HEK293 (cell line): Measurements from ENCODE around the gene LASP1NB.

Source experiments
- CTCF ChIA-PET: fragments of 350-600 bp; formaldehyde crosslinking; extraction: SDS; loops from one replicate; lab custom pipeline; 2021; ENCODE audit warnings: antibody characterized with exemption; lab: Yijun Ruan, JAX
- POLR2A ChIA-PET: fragments of 300-600 bp; formaldehyde crosslinking; extraction: SDS; loops from one replicate; lab custom pipeline; 2020; ENCODE audit warnings: antibody characterized with exemption, inconsistent platforms; lab: Yijun Ruan, JAX
- H3K27ac ChIP-seq: fragments of 200-500 bp; sonication (Bioruptor generic); 2 replicates; pipeline ENCODE4 v1.5.1; 2014; ENCODE audit warnings: low read depth, low read length, control low read depth, inconsistent platforms; ENCODE audit errors: extremely low read depth
- H3K36me3 ChIP-seq, 2 experiments: fragments of 200-500 bp in 1 of 2; sonication (Bioruptor generic) in 1 of 2; 1 replicate in 1 of 2; 2 replicates in 1 of 2; pipeline ENCODE4 v1.5.1; 2014 to 2017; ENCODE audit warnings: inconsistent platforms in 2 of 2, low read length in 2 of 2; ENCODE audit not compliant: control insufficient read depth in 2 of 2, insufficient read depth in 1 of 2
- H3K4me1 ChIP-seq: fragments of 200-500 bp; sonication (Bioruptor generic); 2 replicates; pipeline ENCODE4 v1.5.1; 2014; ENCODE audit warnings: mild to moderate bottlenecking, low read length, inconsistent platforms; ENCODE audit not compliant: control insufficient read depth, insufficient read depth
- H3K4me3 ChIP-seq: 2 replicates; pipeline ENCODE4 v1.5.1; 2011; ENCODE audit warnings: low read depth, mild to moderate bottlenecking, control low read depth, low read length, moderate library complexity
- H3K9me3 ChIP-seq: fragments of 200-500 bp; sonication (Bioruptor generic); 2 replicates; pipeline ENCODE4 v1.5.1; 2014; ENCODE audit warnings: low read depth, low read length, inconsistent platforms; ENCODE audit not compliant: control insufficient read depth, insufficient read depth
- EGR2 ChIP-seq: fragments of 450-650 bp; formaldehyde crosslinking; IDR thresholded peaks from 2 replicates; pipeline ENCODE4 v1.5.1; 2016; ENCODE audit warnings: low read depth, missing biosample characterization, missing genetic modification characterization
- MYNN ChIP-seq: fragments of 450-650 bp; formaldehyde crosslinking; IDR thresholded peaks from 2 replicates; pipeline ENCODE4 v1.5.1; 2016; ENCODE audit warnings: missing biosample characterization, missing genetic modification characterization, borderline replicate concordance
- ZNF121 ChIP-seq: fragments of 450-650 bp; formaldehyde crosslinking; IDR thresholded peaks from 2 replicates; pipeline ENCODE4 v1.5.1; 2016; ENCODE audit warnings: missing biosample characterization, missing genetic modification characterization
- ZNF146 ChIP-seq: fragments of 450-650 bp; formaldehyde crosslinking; IDR thresholded peaks from 2 replicates; pipeline ENCODE4 v1.5.1; 2016; ENCODE audit warnings: missing biosample characterization, missing genetic modification characterization
- ZNF23 ChIP-seq: fragments of 450-650 bp; formaldehyde crosslinking; IDR thresholded peaks from 2 replicates; pipeline ENCODE4 v1.5.1; 2016; ENCODE audit warnings: missing biosample characterization, missing genetic modification characterization, borderline replicate concordance
- ZNF239 ChIP-seq: fragments of 450-650 bp; formaldehyde crosslinking; IDR thresholded peaks from 2 replicates; pipeline ENCODE4 v1.5.1; 2016; ENCODE audit warnings: missing biosample characterization, missing genetic modification characterization
- ZNF571 ChIP-seq: fragments of 450-650 bp; formaldehyde crosslinking; IDR thresholded peaks from 2 replicates; pipeline ENCODE4 v1.5.0; 2017; ENCODE audit warnings: missing biosample characterization, missing genetic modification characterization
- ZNF843 ChIP-seq: fragments of 450-650 bp; formaldehyde crosslinking; IDR thresholded peaks from 2 replicates; pipeline ENCODE4 v1.5.1; 2016; ENCODE audit warnings: missing biosample characterization, missing genetic modification characterization
- TF ChIP-seq, protein P1 (sequence below): fragments of 450-650 bp; formaldehyde crosslinking; IDR thresholded peaks from 2 replicates; pipeline ENCODE4 v1.5.0; 2017; ENCODE audit warnings: missing biosample characterization, missing genetic modification characterization, borderline replicate concordance
- TF ChIP-seq, protein P2 (sequence below): fragments of 450-650 bp; formaldehyde crosslinking; IDR thresholded peaks from 2 replicates; pipeline ENCODE4 v1.5.1; 2017; ENCODE audit warnings: missing biosample characterization, missing genetic modification characterization
- TF ChIP-seq, protein P3 (sequence below): fragments of 450-650 bp; formaldehyde crosslinking; IDR thresholded peaks from 2 replicates; pipeline ENCODE4 v1.5.1; 2016; ENCODE audit warnings: missing biosample characterization, missing genetic modification characterization
- TF ChIP-seq, protein P4 (sequence below): fragments of 450-650 bp; formaldehyde crosslinking; IDR thresholded peaks from 2 replicates; pipeline ENCODE4 v1.5.1; 2016; ENCODE audit warnings: missing biosample characterization, missing genetic modification characterization

LASP1NB gene

DNA sequence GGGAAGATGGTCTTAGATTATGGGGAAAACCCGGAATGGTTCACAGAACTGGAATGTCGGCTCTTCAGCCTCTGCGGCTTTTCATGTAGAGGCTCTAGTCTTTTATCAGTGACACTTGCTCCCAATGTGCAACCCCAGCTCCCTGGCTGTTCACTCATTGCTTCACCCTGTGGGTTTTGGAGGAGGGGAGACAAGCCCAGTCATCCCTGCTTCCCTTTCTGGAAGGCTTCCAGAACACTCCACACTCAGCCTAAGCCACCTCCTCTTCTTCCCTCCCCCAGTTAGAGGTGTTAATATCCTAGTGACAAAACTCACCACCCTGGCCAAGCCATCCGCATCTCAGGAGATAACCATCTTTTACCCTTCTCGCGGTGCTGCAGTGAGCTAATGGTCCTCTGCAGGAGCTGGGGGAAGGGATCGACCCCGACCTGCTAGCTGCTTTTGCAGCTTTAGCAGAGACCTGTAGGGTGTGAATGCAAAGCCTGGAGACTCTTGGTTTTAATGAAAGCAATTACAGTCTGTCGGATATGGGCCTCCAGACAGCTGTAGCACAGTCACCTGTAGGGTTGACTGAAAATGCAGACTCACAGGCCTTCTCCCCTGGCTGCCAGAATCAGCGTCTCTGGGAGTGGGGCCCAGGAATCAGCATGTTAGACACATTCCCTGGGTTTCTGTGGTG lies 24.3 kb upstream of the LASP1NB start (continued):
- TF ChIP-seq, protein P1, sequence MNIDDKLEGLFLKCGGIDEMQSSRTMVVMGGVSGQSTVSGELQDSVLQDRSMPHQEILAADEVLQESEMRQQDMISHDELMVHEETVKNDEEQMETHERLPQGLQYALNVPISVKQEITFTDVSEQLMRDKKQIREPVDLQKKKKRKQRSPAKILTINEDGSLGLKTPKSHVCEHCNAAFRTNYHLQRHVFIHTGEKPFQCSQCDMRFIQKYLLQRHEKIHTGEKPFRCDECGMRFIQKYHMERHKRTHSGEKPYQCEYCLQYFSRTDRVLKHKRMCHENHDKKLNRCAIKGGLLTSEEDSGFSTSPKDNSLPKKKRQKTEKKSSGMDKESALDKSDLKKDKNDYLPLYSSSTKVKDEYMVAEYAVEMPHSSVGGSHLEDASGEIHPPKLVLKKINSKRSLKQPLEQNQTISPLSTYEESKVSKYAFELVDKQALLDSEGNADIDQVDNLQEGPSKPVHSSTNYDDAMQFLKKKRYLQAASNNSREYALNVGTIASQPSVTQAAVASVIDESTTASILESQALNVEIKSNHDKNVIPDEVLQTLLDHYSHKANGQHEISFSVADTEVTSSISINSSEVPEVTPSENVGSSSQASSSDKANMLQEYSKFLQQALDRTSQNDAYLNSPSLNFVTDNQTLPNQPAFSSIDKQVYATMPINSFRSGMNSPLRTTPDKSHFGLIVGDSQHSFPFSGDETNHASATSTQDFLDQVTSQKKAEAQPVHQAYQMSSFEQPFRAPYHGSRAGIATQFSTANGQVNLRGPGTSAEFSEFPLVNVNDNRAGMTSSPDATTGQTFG (tag by site-specific recombination): no peak
- TF ChIP-seq, protein P2, sequence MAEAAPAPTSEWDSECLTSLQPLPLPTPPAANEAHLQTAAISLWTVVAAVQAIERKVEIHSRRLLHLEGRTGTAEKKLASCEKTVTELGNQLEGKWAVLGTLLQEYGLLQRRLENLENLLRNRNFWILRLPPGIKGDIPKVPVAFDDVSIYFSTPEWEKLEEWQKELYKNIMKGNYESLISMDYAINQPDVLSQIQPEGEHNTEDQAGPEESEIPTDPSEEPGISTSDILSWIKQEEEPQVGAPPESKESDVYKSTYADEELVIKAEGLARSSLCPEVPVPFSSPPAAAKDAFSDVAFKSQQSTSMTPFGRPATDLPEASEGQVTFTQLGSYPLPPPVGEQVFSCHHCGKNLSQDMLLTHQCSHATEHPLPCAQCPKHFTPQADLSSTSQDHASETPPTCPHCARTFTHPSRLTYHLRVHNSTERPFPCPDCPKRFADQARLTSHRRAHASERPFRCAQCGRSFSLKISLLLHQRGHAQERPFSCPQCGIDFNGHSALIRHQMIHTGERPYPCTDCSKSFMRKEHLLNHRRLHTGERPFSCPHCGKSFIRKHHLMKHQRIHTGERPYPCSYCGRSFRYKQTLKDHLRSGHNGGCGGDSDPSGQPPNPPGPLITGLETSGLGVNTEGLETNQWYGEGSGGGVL: peak; percentile 52; the same call in 1 of the 2 replicates

DNA sequence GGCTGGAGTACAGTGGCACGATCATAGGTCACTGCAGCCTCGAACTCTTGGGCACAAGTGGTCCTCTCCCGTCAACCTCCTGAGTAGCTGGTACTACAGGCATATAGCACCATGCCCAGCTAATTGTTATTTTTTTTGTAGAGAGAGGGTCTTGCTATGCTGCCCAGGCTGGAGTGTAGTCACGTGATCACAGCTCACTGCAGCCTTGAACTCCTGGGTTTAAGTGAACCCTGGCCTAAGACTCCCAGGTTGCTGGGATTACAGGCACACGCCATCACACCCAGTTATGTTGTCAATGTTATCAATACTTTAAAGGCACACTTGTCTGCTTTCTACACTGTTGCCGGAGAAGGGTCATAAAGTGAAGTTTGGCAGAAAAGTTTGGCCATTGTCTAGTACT lies 22.0 kb upstream of the LASP1NB start:
- H3K9me3 ChIP-seq: no peaks in the 10 kb centered on the region
- CTCF ChIA-PET: interaction anchor here (1.1 to 1.3 kb wide), 2 partner anchors 13 to 21 kb away, joined by 4 read pairs; partner anchors contain the start of gene LASP1NB
- no peak overlapping the region for H3K27ac ChIP-seq
- peaks cover 0 to 25% of the 10 kb centered on the region in 2 experiments; a peak in 2 of 3 replicates for H3K36me3 ChIP-seq
- no peak overlapping the region for H3K4me3 ChIP-seq
- peaks cover 8% of the 10 kb centered on the region; the same call in 1 of the 2 replicates for H3K4me1 ChIP-seq
- TF ChIP-seq MYNN (tag by site-specific recombination): no peak
- no peak for TF ChIP-seq ZNF23 (tag by site-specific recombination)
- TF ChIP-seq ZNF239 (tag by site-specific recombination): no peak
- no peak for TF ChIP-seq ZNF843 (tag by site-specific recombination)
- peak; percentile 94 for TF ChIP-seq ZNF121 (tag by site-specific recombination)
- POLR2A ChIA-PET: no interaction called here

DNA sequence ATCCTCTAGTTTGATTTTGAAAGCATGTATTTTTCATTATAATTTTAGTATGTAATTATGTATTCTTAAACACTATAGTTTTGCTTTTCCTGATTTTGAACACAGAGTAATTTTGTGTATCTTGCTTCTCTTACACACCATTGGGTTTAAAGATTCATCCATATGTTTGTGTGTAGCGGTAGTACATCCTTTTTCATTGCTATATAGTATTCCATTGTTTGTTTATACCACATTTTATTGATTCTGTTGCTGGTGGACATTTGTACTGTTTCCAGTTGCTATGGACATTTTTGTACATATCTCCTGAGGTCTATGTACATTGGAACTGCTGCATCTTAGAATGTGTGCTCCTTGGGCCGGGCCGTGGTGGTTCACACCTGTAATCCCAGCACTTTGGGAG lies 20.5 kb upstream of the LASP1NB start:
- peaks cover 0 to 16% of the 10 kb centered on the region in 2 experiments; a peak in 2 of 3 replicates for H3K36me3 ChIP-seq
- ChIA-PET CTCF (no interaction called here), POLR2A (interaction anchor here (0.6 kb wide), 1 partner anchor 9 kb away, joined by 6 read pairs; no protein-coding TSS in a partner anchor)
- H3K4me1 ChIP-seq: peaks cover 8% of the 10 kb centered on the region; the same call in 1 of the 2 replicates
- no peak overlapping the region for H3K27ac ChIP-seq
- TF ChIP-seq, protein P3, sequence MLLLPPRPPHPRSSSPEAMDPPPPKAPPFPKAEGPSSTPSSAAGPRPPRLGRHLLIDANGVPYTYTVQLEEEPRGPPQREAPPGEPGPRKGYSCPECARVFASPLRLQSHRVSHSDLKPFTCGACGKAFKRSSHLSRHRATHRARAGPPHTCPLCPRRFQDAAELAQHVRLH (tag by site-specific recombination): peak; percentile 89
- TF ChIP-seq EGR2 (tag by site-specific recombination) (no peak), ZNF571 (tag by site-specific recombination) (no peak), ZNF146 (tag by site-specific recombination) (peak; percentile 99)
- TF ChIP-seq, protein P4, sequence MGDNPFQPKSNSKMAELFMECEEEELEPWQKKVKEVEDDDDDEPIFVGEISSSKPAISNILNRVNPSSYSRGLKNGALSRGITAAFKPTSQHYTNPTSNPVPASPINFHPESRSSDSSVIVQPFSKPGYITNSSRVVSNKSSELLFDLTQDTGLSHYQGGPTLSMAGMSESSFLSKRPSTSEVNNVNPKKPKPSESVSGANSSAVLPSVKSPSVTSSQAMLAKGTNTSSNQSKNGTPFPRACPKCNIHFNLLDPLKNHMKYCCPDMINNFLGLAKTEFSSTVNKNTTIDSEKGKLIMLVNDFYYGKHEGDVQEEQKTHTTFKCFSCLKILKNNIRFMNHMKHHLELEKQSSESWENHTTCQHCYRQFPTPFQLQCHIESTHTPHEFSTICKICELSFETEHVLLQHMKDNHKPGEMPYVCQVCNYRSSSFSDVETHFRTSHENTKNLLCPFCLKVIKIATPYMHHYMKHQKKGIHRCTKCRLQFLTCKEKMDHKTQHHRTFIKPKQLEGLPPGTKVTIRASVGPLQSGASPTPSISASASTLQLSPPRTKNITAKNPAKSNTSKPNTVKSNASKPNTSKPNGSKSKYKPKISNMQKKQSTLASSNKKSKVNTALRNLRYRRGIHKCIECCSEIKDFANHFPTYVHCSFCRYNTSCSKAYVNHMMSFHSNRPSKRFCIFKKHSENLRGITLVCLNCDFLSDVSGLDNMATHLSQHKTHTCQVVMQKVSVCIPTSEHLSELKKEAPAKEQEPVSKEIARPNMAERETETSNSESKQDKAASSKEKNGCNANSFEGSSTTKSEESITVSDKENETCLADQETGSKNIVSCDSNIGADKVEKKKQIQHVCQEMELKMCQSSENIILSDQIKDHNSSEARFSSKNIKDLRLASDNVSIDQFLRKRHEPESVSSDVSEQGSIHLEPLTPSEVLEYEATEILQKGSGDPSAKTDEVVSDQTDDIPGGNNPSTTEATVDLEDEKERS (tag by site-specific recombination): peak; percentile 75; the same call in 1 of the 2 replicates
- H3K9me3 ChIP-seq: no peaks in the 10 kb centered on the region
- H3K4me3 ChIP-seq: no peak overlapping the region
